WTC11 (cell line): Measurements from ENCODE around the gene ANKRD13D.

Source experiments
- NFE2L1 ChIP-seq: sonication (generic); formaldehyde crosslinking; IDR thresholded peaks from 2 replicates; pipeline ENCODE4 v1.8.1; 2023; ENCODE audit warnings: missing genetic modification reagents
- NR1H2 ChIP-seq: sonication (generic); formaldehyde crosslinking; IDR thresholded peaks from 2 replicates; pipeline ENCODE4 v1.9.0; 2021; ENCODE audit warnings: mild to moderate bottlenecking, moderate library complexity, missing genetic modification reagents
- NR2C2 ChIP-seq: sonication (generic); formaldehyde crosslinking; IDR thresholded peaks from 2 replicates; pipeline ENCODE4 v1.8.0; 2022; ENCODE audit warnings: mild to moderate bottlenecking, missing genetic modification reagents
- SP1 ChIP-seq: sonication (generic); formaldehyde crosslinking; conservative IDR thresholded peaks from 2 replicates; pipeline ENCODE4 v1.8.1; 2022; ENCODE audit warnings: missing genetic modification reagents
- TP53 ChIP-seq: sonication (generic); formaldehyde crosslinking; IDR thresholded peaks from 2 replicates; pipeline ENCODE4 v1.8.1; 2023; ENCODE audit warnings: mild to moderate bottlenecking, missing genetic modification reagents
- ZNF232 ChIP-seq: sonication (generic); formaldehyde crosslinking; IDR thresholded peaks from 2 replicates; pipeline ENCODE4 v1.8.0; 2022; ENCODE audit warnings: mild to moderate bottlenecking, missing genetic modification reagents
- ZNF396 ChIP-seq: fragments of 250-450 bp; sonication (Bioruptor Pico); IDR thresholded peaks from 2 replicates; pipeline ENCODE4 v1.8.0; 2021; ENCODE audit warnings: mild to moderate bottlenecking, moderate library complexity, borderline replicate concordance
- TF ChIP-seq, protein P1 (sequence below): fragments of 200-600 bp; IDR thresholded peaks from 2 replicates; pipeline ENCODE4 v1.8.0; 2022; ENCODE audit warnings: antibody characterized with exemption
- TF ChIP-seq, protein P2 (sequence below): sonication (generic); formaldehyde crosslinking; conservative IDR thresholded peaks from 2 replicates; pipeline ENCODE4 v1.8.1; 2022; ENCODE audit warnings: mild to moderate bottlenecking, missing genetic modification reagents
- TF ChIP-seq, protein P3 (sequence below): sonication (generic); formaldehyde crosslinking; IDR thresholded peaks from 2 replicates; pipeline ENCODE4 v1.8.0; 2022; ENCODE audit warnings: mild to moderate bottlenecking, missing genetic modification reagents
- TF ChIP-seq, protein P4 (sequence below): sonication (generic); formaldehyde crosslinking; IDR thresholded peaks from 2 replicates; pipeline ENCODE4 v1.8.1; 2023; ENCODE audit warnings: mild to moderate bottlenecking, missing genetic modification reagents

DNA sequence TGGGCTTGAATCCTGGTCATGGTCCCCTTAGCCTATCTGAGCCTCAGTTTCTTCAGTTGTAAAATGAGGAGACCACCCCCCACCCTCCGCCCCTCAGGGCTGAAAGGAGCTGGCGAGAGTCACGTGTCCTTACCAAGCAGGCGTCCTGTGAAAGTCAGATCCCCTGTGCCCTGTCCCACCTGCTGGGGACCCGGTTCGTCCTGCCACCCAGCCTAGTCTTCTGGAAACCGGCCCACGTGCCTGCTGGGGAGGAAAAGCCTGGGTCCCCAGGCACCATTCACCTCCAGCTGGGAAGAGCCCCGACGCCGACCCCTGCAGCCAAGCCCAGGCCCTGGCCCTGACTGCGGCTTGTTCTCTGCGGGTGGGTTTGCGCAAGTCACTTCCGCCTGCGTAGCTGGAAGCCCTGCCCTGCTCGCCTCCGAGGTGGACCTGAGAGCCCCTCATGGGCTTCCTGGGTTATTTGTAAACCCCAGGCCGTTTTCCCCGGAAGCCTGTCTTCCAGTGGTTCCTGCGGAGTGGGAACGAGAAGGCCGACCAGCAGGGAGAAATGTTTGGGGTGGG, 13.5 kb downstream of the ANKRD13D start:
- TF ChIP-seq, protein P1, sequence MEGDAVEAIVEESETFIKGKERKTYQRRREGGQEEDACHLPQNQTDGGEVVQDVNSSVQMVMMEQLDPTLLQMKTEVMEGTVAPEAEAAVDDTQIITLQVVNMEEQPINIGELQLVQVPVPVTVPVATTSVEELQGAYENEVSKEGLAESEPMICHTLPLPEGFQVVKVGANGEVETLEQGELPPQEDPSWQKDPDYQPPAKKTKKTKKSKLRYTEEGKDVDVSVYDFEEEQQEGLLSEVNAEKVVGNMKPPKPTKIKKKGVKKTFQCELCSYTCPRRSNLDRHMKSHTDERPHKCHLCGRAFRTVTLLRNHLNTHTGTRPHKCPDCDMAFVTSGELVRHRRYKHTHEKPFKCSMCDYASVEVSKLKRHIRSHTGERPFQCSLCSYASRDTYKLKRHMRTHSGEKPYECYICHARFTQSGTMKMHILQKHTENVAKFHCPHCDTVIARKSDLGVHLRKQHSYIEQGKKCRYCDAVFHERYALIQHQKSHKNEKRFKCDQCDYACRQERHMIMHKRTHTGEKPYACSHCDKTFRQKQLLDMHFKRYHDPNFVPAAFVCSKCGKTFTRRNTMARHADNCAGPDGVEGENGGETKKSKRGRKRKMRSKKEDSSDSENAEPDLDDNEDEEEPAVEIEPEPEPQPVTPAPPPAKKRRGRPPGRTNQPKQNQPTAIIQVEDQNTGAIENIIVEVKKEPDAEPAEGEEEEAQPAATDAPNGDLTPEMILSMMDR, result no peak
- TF ChIP-seq ZNF232 (no peak), NR2C2 (CRISPR knock-in tag) (no peak), TP53 (CRISPR knock-in tag) (no peak), ZNF396 (no peak), SP1 (CRISPR knock-in tag) (0 out of 2 replicates have a peak, but pooled peaks have one; percentile 8), NR1H2 (no peak), NFE2L1 (peak; percentile 65; the same call in 1 of the 2 replicates)
- TF ChIP-seq, protein P2, sequence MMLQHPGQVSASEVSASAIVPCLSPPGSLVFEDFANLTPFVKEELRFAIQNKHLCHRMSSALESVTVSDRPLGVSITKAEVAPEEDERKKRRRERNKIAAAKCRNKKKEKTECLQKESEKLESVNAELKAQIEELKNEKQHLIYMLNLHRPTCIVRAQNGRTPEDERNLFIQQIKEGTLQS (CRISPR knock-in tag), result no peak
- TF ChIP-seq, protein P3, sequence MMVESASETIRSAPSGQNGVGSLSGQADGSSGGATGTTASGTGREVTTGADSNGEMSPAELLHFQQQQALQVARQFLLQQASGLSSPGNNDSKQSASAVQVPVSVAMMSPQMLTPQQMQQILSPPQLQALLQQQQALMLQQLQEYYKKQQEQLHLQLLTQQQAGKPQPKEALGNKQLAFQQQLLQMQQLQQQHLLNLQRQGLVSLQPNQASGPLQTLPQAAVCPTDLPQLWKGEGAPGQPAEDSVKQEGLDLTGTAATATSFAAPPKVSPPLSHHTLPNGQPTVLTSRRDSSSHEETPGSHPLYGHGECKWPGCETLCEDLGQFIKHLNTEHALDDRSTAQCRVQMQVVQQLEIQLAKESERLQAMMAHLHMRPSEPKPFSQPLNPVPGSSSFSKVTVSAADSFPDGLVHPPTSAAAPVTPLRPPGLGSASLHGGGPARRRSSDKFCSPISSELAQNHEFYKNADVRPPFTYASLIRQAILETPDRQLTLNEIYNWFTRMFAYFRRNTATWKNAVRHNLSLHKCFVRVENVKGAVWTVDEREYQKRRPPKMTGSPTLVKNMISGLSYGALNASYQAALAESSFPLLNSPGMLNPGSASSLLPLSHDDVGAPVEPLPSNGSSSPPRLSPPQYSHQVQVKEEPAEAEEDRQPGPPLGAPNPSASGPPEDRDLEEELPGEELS, result no peak
- TF ChIP-seq, protein P4, sequence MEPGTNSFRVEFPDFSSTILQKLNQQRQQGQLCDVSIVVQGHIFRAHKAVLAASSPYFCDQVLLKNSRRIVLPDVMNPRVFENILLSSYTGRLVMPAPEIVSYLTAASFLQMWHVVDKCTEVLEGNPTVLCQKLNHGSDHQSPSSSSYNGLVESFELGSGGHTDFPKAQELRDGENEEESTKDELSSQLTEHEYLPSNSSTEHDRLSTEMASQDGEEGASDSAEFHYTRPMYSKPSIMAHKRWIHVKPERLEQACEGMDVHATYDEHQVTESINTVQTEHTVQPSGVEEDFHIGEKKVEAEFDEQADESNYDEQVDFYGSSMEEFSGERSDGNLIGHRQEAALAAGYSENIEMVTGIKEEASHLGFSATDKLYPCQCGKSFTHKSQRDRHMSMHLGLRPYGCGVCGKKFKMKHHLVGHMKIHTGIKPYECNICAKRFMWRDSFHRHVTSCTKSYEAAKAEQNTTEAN (CRISPR knock-in tag), result no peak
